HepG2 (cell line): Measurements from ENCODE around the gene ZNF324B. TPM values are rescaled to one million over a fixed set of nuclear protein-coding genes. Genes with fewer than 3 reads are reported as not detected.
A peak's percentile ranks its signal among the peaks of the same experiment; 100 is the strongest.

Experiments
- AGO1 ChIP-seq: fragments of 200-400 bp; formaldehyde crosslinking; IDR thresholded peaks from 2 replicates; pipeline ENCODE4 v1.6.1; 2017; ENCODE audit warnings: mild to moderate bottlenecking, low read depth, low read length, moderate library complexity; ENCODE audit not compliant: poor library complexity, severe bottlenecking
- GATA4 ChIP-seq: sonication (generic); IDR thresholded peaks from 2 replicates; pipeline ENCODE4 v1.6.1; 2016; ENCODE audit warnings: antibody characterized with exemption, low read depth, borderline replicate concordance
- HOMEZ ChIP-seq: IDR thresholded peaks from 2 replicates; pipeline ENCODE4 v1.6.1; 2016; ENCODE audit warnings: low read depth
- KLF15 ChIP-seq: sonication (generic); formaldehyde crosslinking; IDR thresholded peaks from 2 replicates; pipeline ENCODE4 v1.8.1; 2023; ENCODE audit warnings: borderline replicate concordance, mild to moderate bottlenecking, inconsistent platforms, missing genetic modification reagents, mixed read lengths
- MED1 ChIP-seq: sonication (generic); formaldehyde crosslinking; IDR thresholded peaks from 2 replicates; pipeline ENCODE4 v1.4.0; 2020; ENCODE audit warnings: missing genetic modification reagents
- MIXL1 ChIP-seq: IDR thresholded peaks from 2 replicates; pipeline ENCODE4 v1.6.1; 2016
- MYC ChIP-seq: sonication (generic); formaldehyde crosslinking; IDR thresholded peaks from 2 replicates; pipeline ENCODE4 v1.9.0; 2021; ENCODE audit warnings: missing genetic modification reagents, borderline replicate concordance
- PHF5A ChIP-seq: IDR thresholded peaks from one replicate; pipeline ENCODE4 v1.6.1; 2018; ENCODE audit warnings: low read depth, missing genetic modification reagents; ENCODE audit not compliant: unreplicated experiment
- RBM39 ChIP-seq: fragments of 200-400 bp; formaldehyde crosslinking; IDR thresholded peaks from one replicate; pipeline ENCODE4 v1.6.1; 2018; ENCODE audit warnings: antibody characterized with exemption, mild to moderate bottlenecking, low read depth, low read length; ENCODE audit not compliant: poor library complexity, severe bottlenecking
- SNRNP70 ChIP-seq: fragments of 200-400 bp; formaldehyde crosslinking; IDR thresholded peaks from 2 replicates; pipeline ENCODE4 v1.6.1; 2017; ENCODE audit warnings: mild to moderate bottlenecking, low read depth, low read length, moderate library complexity
- SOX5 ChIP-seq: IDR thresholded peaks from 2 replicates; pipeline ENCODE4 v1.6.1; 2016; ENCODE audit warnings: borderline replicate concordance
- SRF ChIP-seq: IDR thresholded peaks from 2 replicates; pipeline ENCODE4 v1.6.1; 2011; ENCODE audit warnings: mild to moderate bottlenecking, low read depth, low read length, moderate library complexity
- WIZ ChIP-seq: sonication (generic); formaldehyde crosslinking; IDR thresholded peaks from 2 replicates; pipeline ENCODE4 v1.5.1; 2020; ENCODE audit warnings: mild to moderate bottlenecking, missing genetic modification reagents
- ZC3H13 ChIP-seq: sonication (generic); formaldehyde crosslinking; IDR thresholded peaks from 2 replicates; pipeline ENCODE4 v1.8.1; 2023; ENCODE audit warnings: mild to moderate bottlenecking, missing genetic modification reagents, moderate library complexity
- ZFP41 ChIP-seq: sonication (generic); formaldehyde crosslinking; IDR thresholded peaks from 2 replicates; pipeline ENCODE4 v1.4.0; 2020; ENCODE audit warnings: mild to moderate bottlenecking, missing genetic modification reagents, borderline replicate concordance
- ZNF180 ChIP-seq: sonication (generic); formaldehyde crosslinking; IDR thresholded peaks from 2 replicates; pipeline ENCODE4 v1.4.0; 2020; ENCODE audit warnings: low read depth, missing genetic modification reagents, borderline replicate concordance
- ZNF225 ChIP-seq: sonication (generic); formaldehyde crosslinking; IDR thresholded peaks from 2 replicates; pipeline ENCODE4 v1.4.0; 2020; ENCODE audit warnings: mild to moderate bottlenecking, missing genetic modification reagents
- ZNF232 ChIP-seq: sonication (generic); formaldehyde crosslinking; IDR thresholded peaks from 2 replicates; pipeline ENCODE4 v1.4.0; 2020; ENCODE audit warnings: missing genetic modification reagents, borderline replicate concordance
- ZNF350 ChIP-seq: sonication (generic); formaldehyde crosslinking; IDR thresholded peaks from 2 replicates; pipeline ENCODE4 v1.4.0; 2020; ENCODE audit warnings: mild to moderate bottlenecking, low read depth, missing genetic modification reagents, borderline replicate concordance
- ZNF451 ChIP-seq: sonication (generic); formaldehyde crosslinking; IDR thresholded peaks from 2 replicates; pipeline ENCODE4 v1.5.0; 2020; ENCODE audit warnings: mild to moderate bottlenecking, missing genetic modification reagents
- ZNF557 ChIP-seq: sonication (generic); formaldehyde crosslinking; IDR thresholded peaks from 2 replicates; pipeline ENCODE4 v1.4.0; 2020; ENCODE audit warnings: missing genetic modification reagents
- ZNF615 ChIP-seq: sonication (generic); formaldehyde crosslinking; IDR thresholded peaks from 2 replicates; pipeline ENCODE4 v1.5.0; 2020; ENCODE audit warnings: mild to moderate bottlenecking, missing genetic modification reagents, borderline replicate concordance
- ZSCAN31 ChIP-seq: sonication (generic); formaldehyde crosslinking; IDR thresholded peaks from 2 replicates; pipeline ENCODE4 v1.5.0; 2020; ENCODE audit warnings: low read depth, mild to moderate bottlenecking, missing genetic modification reagents
- polyA plus RNA-seq, 8 experiments: library from polyadenylated mRNA; depleted of rRNA in 3 of 8; stranded (reverse) in 7 of 8; unstranded in 1 of 8; fragments of >200 nt; fragmentation: Illumina TruSeq in 4 of 8; extraction: Trizol in 4 of 8; gene quantifications; 2 replicates each; pipeline versions ENCODE4 v1.2.1 to v1.2.3, GENCODE V29; 2011 to 2016; ENCODE audit warnings: low read depth in 4 of 8, missing spikeins in 1 of 8, mixed read lengths in 1 of 8; ENCODE audit not compliant: insufficient read depth in 1 of 8
- total RNA-seq, 5 experiments: library from RNA; depleted of rRNA; stranded (reverse); fragments of >200 nt; fragmentation: Illumina TruSeq; extraction: Trizol; gene quantifications; 2 replicates each; pipeline ENCODE4 v1.2.3, GENCODE V29; 2016; ENCODE audit warnings: low read depth in 1 of 5
- TF ChIP-seq, protein P1 (sequence below): sonication (generic); formaldehyde crosslinking; IDR thresholded peaks from 2 replicates; pipeline ENCODE4 v1.4.0; 2020; ENCODE audit warnings: missing genetic modification reagents
- TF ChIP-seq, protein P2 (sequence below): sonication (generic); formaldehyde crosslinking; IDR thresholded peaks from 2 replicates; pipeline ENCODE4 v1.4.0; 2020; ENCODE audit warnings: missing genetic modification reagents, borderline replicate concordance

The ZNF324B gene
- total and polyA plus RNA-seq, 2 of the 13 experiments (the other 11 are each of a cell fraction or from before 2014, with no cell fraction given) = 0.53 to 3.0 TPM

- no peak for TF ChIP-seq ZNF615 (CRISPR knock-in tag)
- no peak for TF ChIP-seq KLF15
- TF ChIP-seq ZFP41 (CRISPR knock-in tag) = no peak
- TF ChIP-seq SNRNP70 = no peak
- TF ChIP-seq, protein P1, sequence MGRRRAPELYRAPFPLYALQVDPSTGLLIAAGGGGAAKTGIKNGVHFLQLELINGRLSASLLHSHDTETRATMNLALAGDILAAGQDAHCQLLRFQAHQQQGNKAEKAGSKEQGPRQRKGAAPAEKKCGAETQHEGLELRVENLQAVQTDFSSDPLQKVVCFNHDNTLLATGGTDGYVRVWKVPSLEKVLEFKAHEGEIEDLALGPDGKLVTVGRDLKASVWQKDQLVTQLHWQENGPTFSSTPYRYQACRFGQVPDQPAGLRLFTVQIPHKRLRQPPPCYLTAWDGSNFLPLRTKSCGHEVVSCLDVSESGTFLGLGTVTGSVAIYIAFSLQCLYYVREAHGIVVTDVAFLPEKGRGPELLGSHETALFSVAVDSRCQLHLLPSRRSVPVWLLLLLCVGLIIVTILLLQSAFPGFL (CRISPR knock-in tag) = no peak
- peak; percentile 3; the same call in 1 of the 2 replicates for TF ChIP-seq MED1
- TF ChIP-seq MIXL1 = no peak
- TF ChIP-seq GATA4 = no peak
- TF ChIP-seq WIZ = no peak
- peak; percentile 43 for TF ChIP-seq RBM39
- TF ChIP-seq SRF = no peak
- no peak for TF ChIP-seq ZNF225 (CRISPR knock-in tag)
- TF ChIP-seq PHF5A (CRISPR knock-in tag) = no peak
- no peak for TF ChIP-seq HOMEZ (CRISPR knock-in tag)
- no peak for TF ChIP-seq AGO1
- no peak for TF ChIP-seq ZNF557 (CRISPR knock-in tag)
- TF ChIP-seq SOX5 (CRISPR knock-in tag) = no peak
- TF ChIP-seq ZNF350 (CRISPR knock-in tag) = no peak
- TF ChIP-seq ZC3H13 (CRISPR knock-in tag) = peak; percentile 43; the same call in 1 of the 2 replicates
- TF ChIP-seq ZNF232 (CRISPR knock-in tag) = peak; percentile 47
- TF ChIP-seq, protein P2, sequence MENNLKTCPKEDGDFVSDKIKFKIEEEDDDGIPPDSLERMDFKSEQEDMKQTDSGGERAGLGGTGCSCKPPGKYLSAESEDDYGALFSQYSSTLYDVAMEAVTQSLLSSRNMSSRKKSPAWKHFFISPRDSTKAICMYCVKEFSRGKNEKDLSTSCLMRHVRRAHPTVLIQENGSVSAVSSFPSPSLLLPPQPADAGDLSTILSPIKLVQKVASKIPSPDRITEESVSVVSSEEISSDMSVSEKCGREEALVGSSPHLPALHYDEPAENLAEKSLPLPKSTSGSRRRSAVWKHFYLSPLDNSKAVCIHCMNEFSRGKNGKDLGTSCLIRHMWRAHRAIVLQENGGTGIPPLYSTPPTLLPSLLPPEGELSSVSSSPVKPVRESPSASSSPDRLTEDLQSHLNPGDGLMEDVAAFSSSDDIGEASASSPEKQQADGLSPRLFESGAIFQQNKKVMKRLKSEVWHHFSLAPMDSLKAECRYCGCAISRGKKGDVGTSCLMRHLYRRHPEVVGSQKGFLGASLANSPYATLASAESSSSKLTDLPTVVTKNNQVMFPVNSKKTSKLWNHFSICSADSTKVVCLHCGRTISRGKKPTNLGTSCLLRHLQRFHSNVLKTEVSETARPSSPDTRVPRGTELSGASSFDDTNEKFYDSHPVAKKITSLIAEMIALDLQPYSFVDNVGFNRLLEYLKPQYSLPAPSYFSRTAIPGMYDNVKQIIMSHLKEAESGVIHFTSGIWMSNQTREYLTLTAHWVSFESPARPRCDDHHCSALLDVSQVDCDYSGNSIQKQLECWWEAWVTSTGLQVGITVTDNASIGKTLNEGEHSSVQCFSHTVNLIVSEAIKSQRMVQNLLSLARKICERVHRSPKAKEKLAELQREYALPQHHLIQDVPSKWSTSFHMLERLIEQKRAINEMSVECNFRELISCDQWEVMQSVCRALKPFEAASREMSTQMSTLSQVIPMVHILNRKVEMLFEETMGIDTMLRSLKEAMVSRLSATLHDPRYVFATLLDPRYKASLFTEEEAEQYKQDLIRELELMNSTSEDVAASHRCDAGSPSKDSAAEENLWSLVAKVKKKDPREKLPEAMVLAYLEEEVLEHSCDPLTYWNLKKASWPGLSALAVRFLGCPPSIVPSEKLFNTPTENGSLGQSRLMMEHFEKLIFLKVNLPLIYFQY (CRISPR knock-in tag) = 0 out of 2 replicates have a peak, but pooled peaks have one; percentile 39
- TF ChIP-seq ZNF451 (CRISPR knock-in tag) = no peak
- 0 out of 2 replicates have a peak, but pooled peaks have one; percentile 45 for TF ChIP-seq MYC (CRISPR knock-in tag)
- TF ChIP-seq ZNF180 (CRISPR knock-in tag) = no peak
- no peak for TF ChIP-seq ZSCAN31 (CRISPR knock-in tag)
Measured at GRCh38 chr19:58407658-58408151, 43.7 kb upstream of the ZNF324B start (continued).
